PC-9 (cell line): ENCODE measurements around the gene ASCL3.
A peak's percentile ranks its signal among the peaks of the same experiment; 100 is the strongest.

Experiments used
- EZH2 ChIP-seq: fragments of 200-600 bp; sonication (generic); IDR thresholded peaks from 2 replicates; pipeline ENCODE4 v1.8.0; 2017; ENCODE audit warnings: antibody characterized with exemption, low read depth
- TF ChIP-seq, protein P1 (sequence below): fragments of 200-600 bp; sonication (generic); conservative IDR thresholded peaks from 2 replicates; pipeline ENCODE4 v1.6.1; 2017; ENCODE audit warnings: mixed run types, antibody characterized with exemption, mild to moderate bottlenecking, moderate library complexity

DNA sequence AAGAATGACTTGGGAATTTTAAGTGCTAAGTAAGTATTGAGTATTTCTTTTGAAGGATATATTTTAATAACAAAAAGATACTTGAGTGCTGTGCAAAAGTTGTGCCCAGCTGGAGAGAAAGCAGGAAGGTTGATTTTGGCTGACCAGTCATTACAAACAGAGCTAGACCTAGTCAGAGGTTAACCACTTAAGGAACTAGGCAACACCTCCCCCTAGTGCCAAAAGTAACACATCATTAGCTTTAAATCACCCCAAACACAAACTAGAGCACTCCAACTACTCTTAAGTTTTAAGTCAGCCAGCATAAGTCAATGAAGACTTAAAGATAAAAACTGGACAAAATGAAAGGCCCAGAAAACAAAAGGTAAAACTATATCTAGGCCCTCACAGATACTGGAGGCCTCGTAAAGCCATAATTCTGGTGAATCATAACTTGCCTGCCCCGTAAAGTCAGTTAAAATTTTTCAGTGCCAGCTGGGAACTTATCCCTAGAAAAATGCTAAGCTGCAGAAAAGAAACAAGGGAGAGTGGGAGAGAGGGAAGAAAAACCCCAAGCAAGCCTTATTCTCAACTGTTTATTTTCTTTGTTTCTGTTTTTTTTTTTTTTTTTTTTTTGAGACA lies 16.8 kb upstream of the ASCL3 start:
- TF ChIP-seq, protein P1, sequence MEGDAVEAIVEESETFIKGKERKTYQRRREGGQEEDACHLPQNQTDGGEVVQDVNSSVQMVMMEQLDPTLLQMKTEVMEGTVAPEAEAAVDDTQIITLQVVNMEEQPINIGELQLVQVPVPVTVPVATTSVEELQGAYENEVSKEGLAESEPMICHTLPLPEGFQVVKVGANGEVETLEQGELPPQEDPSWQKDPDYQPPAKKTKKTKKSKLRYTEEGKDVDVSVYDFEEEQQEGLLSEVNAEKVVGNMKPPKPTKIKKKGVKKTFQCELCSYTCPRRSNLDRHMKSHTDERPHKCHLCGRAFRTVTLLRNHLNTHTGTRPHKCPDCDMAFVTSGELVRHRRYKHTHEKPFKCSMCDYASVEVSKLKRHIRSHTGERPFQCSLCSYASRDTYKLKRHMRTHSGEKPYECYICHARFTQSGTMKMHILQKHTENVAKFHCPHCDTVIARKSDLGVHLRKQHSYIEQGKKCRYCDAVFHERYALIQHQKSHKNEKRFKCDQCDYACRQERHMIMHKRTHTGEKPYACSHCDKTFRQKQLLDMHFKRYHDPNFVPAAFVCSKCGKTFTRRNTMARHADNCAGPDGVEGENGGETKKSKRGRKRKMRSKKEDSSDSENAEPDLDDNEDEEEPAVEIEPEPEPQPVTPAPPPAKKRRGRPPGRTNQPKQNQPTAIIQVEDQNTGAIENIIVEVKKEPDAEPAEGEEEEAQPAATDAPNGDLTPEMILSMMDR = peak; percentile 75
- no peak for TF ChIP-seq EZH2
